Stomach (tissue), 4 donors: ENCODE data around the gene ARTN.

Source experiments
- CTCF ChIP-seq, 7 experiments: fragments of 450-650 bp in 4 of 7; fragments of 200-600 bp in 3 of 7; sonication (generic) in 3 of 7; IDR thresholded peaks; one replicate each; pipeline ENCODE4 v1.5.1; 2016 to 2019; ENCODE audit warnings: antibody characterized with exemption in 7 of 7, control low read depth in 2 of 7, mild to moderate bottlenecking in 1 of 7
- POLR2A ChIP-seq, 4 donors: fragments of 450-650 bp; IDR thresholded peaks; one replicate each; pipeline ENCODE4 v1.6.1; 2016; ENCODE audit warnings: antibody characterized with exemption in 4 of 4, control low read depth in 2 of 4, mild to moderate bottlenecking in 1 of 4, moderate library complexity in 1 of 4

GRCh38 chr1:43942411-43942810, 8.8 kb downstream of the ARTN start:
- TF ChIP-seq CTCF (IDR thresholded peaks at IDR 0.05): no peak
- TF ChIP-seq POLR2A (IDR thresholded peaks at IDR 0.05): no peak
